HS-27A (cell line): Measurements from ENCODE around the gene SMCP.
A peak's percentile ranks its signal among the peaks of the same experiment; 100 is the strongest.

Experiments used
- DNase-seq: peaks from one replicate; pipeline ENCODE4 v3.0.0-alpha.2; 2012; ENCODE audit warnings: low read depth, missing footprints

The SMCP gene

GRCh38 chr1:152886758-152887409 is 8.8 kb downstream of the SMCP start:
- no peak for DNase-seq

GRCh38 chr1:152888126-152888525 is 10.0 kb downstream of the SMCP start:
- DNase-seq = no peak

GRCh38 chr1:152899027-152899426 is 20.9 kb downstream of the SMCP start:
- no peak for DNase-seq

GRCh38 chr1:152899883-152900282 is 21.8 kb downstream of the SMCP start:
- no peak for DNase-seq

GRCh38 chr1:152901631-152902030 is 23.5 kb downstream of the SMCP start:
- no peak for DNase-seq

GRCh38 chr1:152902636-152903035 is 24.5 kb downstream of the SMCP start:
- DNase-seq = no peak

GRCh38 chr1:152904688-152905440 is 26.7 kb downstream of the SMCP start:
- DNase-seq = no peak

- peak; percentile 92 for DNase-seq
Measured at GRCh38 chr1:152906023-152906565, 28.0 kb downstream of the SMCP start.

GRCh38 chr1:152907686-152908601 is 29.8 kb downstream of the SMCP start, which contains the start of gene IVL:
IVL (plus strand) TSS chr1:152908546; CDS start chr1:152909798, 1,252 bp downstream.
- no peak for DNase-seq

GRCh38 chr1:152909206-152909605 is 31.1 kb downstream of the SMCP start:
- DNase-seq = no peak

- DNase-seq = no peak
Measured at GRCh38 chr1:152912471-152912870, 34.3 kb downstream of the SMCP start.

GRCh38 chr1:152912900-152913299 is 34.8 kb downstream of the SMCP start:
- no peak for DNase-seq

- no peak for DNase-seq
Measured at GRCh38 chr1:152917794-152918193, 39.7 kb downstream of the SMCP start.

GRCh38 chr1:152919071-152919470 is 40.9 kb downstream of the SMCP start:
- no peak for DNase-seq

GRCh38 chr1:152924191-152924590 is 46.1 kb downstream of the SMCP start:
- DNase-seq = no peak

GRCh38 chr1:152926091-152926490 is 48.0 kb downstream of the SMCP start:
- no peak for DNase-seq

GRCh38 chr1:152928671-152929070 is 50.5 kb downstream of the SMCP start:
- no peak for DNase-seq

- DNase-seq = no peak
Measured at GRCh38 chr1:152932170-152932811, 54.2 kb downstream of the SMCP start.

- DNase-seq = no peak
Measured at GRCh38 chr1:152933196-152933595, 55.1 kb downstream of the SMCP start.
